K562 (cell line): Measurements from ENCODE around the gene PCSK5. TPM values are rescaled to one million over a fixed set of nuclear protein-coding genes. Genes with fewer than 3 reads are reported as not detected.

Experiments used
- ATAC-seq: fragments of 200-7000 bp; cut with Tn5 transposase; 3 replicates; pipeline ENCODE4 v1.9.1; 2020; ENCODE audit warnings: moderate library complexity
- BruUV-seq: library from RNA; stranded (reverse); fragments of 400-500 nt; replicated peaks from 2 replicates; lab custom pipeline; 2021; lab: Mats Ljungman, UMichigan
- CTCF ChIA-PET: fragments of 300-600 bp; formaldehyde crosslinking; extraction: SDS; loops from one replicate; lab custom pipeline; 2021; ENCODE audit warnings: low intra/inter-chr PET ratio; lab: Yijun Ruan, JAX
- POLR2A ChIA-PET: fragments of 300-600, 350-650 bp; sonication (Branson Sonifier 250); formaldehyde crosslinking; extraction: SDS; loops from one replicate; lab custom pipeline; 2021; ENCODE audit warnings: antibody characterized with exemption, inconsistent platforms; lab: Yijun Ruan, JAX
- DNase-seq, 4 experiments: peaks; one replicate each; pipeline versions ENCODE4 v3.0.0 to v3.0.0-alpha.2; 2011 to 2018; ENCODE audit warnings: low spot score in 3 of 4, mixed read lengths in 3 of 4; ENCODE audit errors: extremely low read depth in 1 of 4
- FAIRE-seq: peaks from 2 replicates; lab custom pipeline; 2011; peaks lifted over from hg19 to GRCh38; lab: Jason Lieb, UNC
- H2AFZ ChIP-seq: 2 replicates; pipeline ENCODE4 v1.6.0; 2011; ENCODE audit warnings: low read depth, low read length, control low read depth, inconsistent platforms
- H3K27ac ChIP-seq: fragments of 200-600 bp; 3 replicates; pipeline ENCODE4 v1.8.0; 2011; ENCODE audit warnings: low read depth, mild to moderate bottlenecking, control low read depth, inconsistent platforms, low read length, moderate library complexity, mixed read lengths; ENCODE audit errors: extremely low read depth
- H3K27me3 ChIP-seq, 2 experiments: fragments of 300-600 bp in 1 of 2; 2 replicates in 1 of 2; 3 replicates in 1 of 2; pipeline versions ENCODE4 v1.6.0 to v1.8.0; 2011; ENCODE audit warnings: inconsistent platforms in 2 of 2, low read length in 2 of 2, mild to moderate bottlenecking in 1 of 2, mixed read lengths in 1 of 2, moderate library complexity in 1 of 2; ENCODE audit not compliant: control insufficient read depth in 2 of 2, insufficient read depth in 2 of 2
- H3K36me3 ChIP-seq: fragments of 300-600 bp; 3 replicates; pipeline ENCODE4 v1.8.0; 2011; ENCODE audit warnings: mild to moderate bottlenecking, low read length, inconsistent platforms; ENCODE audit not compliant: control insufficient read depth, insufficient read depth
- H3K4me1 ChIP-seq, 2 experiments: fragments of 200-600 bp in 1 of 2; replicated peaks in 1 of 2; 2 replicates in 1 of 2; 3 replicates in 1 of 2; pipeline versions ENCODE4 v1.5.1 to v1.8.0; 2011; ENCODE audit warnings: inconsistent platforms in 2 of 2, low read length in 2 of 2, mild to moderate bottlenecking in 1 of 2, mixed read lengths in 1 of 2, moderate library complexity in 1 of 2; ENCODE audit not compliant: control insufficient read depth in 2 of 2, insufficient read depth in 2 of 2
- H3K4me2 ChIP-seq: 2 replicates; pipeline ENCODE4 v1.6.1; 2011; ENCODE audit warnings: low read length, control low read depth, inconsistent platforms, mixed read lengths; ENCODE audit not compliant: insufficient read depth
- H3K4me3 ChIP-seq: fragments of 200-600 bp; sonication (generic), shearing (Covaris generic); 2 replicates; pipeline ENCODE4 v1.5.1; 2016; ENCODE audit warnings: control low read depth, inconsistent platforms
- H3K79me2 ChIP-seq: fragments of 200-600 bp; 3 replicates; pipeline ENCODE4 v1.8.0; 2011; ENCODE audit warnings: low read length, inconsistent platforms; ENCODE audit not compliant: control insufficient read depth, insufficient read depth
- H3K9ac ChIP-seq, 2 experiments: 2 replicates each; pipeline versions ENCODE4 v1.6.0 to v1.6.1; 2011; ENCODE audit warnings: low read depth in 2 of 2, low read length in 2 of 2, control low read depth in 1 of 2, inconsistent platforms in 1 of 2, mild to moderate bottlenecking in 1 of 2, mixed read lengths in 1 of 2; ENCODE audit not compliant: insufficient read depth in 1 of 2
- H3K9me1 ChIP-seq: one replicate; pipeline ENCODE4 v1.6.0; 2011; ENCODE audit warnings: inconsistent platforms, mild to moderate bottlenecking, low read length, moderate library complexity; ENCODE audit not compliant: control insufficient read depth, insufficient read depth
- H3K9me3 ChIP-seq: replicated peaks from 2 replicates; pipeline ENCODE4 v1.5.1; 2011; ENCODE audit warnings: low read depth, low read length, inconsistent platforms; ENCODE audit not compliant: control insufficient read depth, insufficient read depth
- H4K20me1 ChIP-seq: replicated peaks from 2 replicates; pipeline ENCODE4 v1.6.1; 2011; ENCODE audit warnings: low read length, inconsistent platforms, mixed read lengths; ENCODE audit not compliant: control insufficient read depth, insufficient read depth
- BHLHE40 ChIP-seq: IDR thresholded peaks from 2 replicates; pipeline ENCODE4 v1.6.1; 2011; ENCODE audit warnings: low read length, improper control_type of control experiment
- CEBPG ChIP-seq, 3 experiments: fragments of 200-800 bp in 1 of 3; sonication (Bioruptor generic) in 1 of 3; sonication (generic) in 1 of 3; formaldehyde crosslinking in 1 of 3; IDR thresholded peaks in 2 of 3; conservative IDR thresholded peaks in 1 of 3; 2 replicates each; pipeline versions ENCODE4 v1.6.1 to v1.8.0; 2016 to 2022; ENCODE audit warnings: missing compliant biosample characterization in 2 of 3, missing genetic modification characterization in 2 of 3, mild to moderate bottlenecking in 1 of 3, missing genetic modification reagents in 1 of 3
- CHCHD3 ChIP-seq: fragments of 250-450 bp; sonication (Bioruptor Pico); IDR thresholded peaks from 2 replicates; pipeline ENCODE4 v2.1.2; 2022; ENCODE audit warnings: mild to moderate bottlenecking
- HOXB6 ChIP-seq: fragments of 250-450 bp; sonication (Bioruptor Pico); IDR thresholded peaks from 2 replicates; pipeline ENCODE4 v1.5.1; 2022; ENCODE audit warnings: mild to moderate bottlenecking, borderline replicate concordance
- PTTG1 ChIP-seq: fragments of 450-650 bp; IDR thresholded peaks from 2 replicates; pipeline ENCODE4 v1.6.1; 2016; ENCODE audit warnings: low read depth, mild to moderate bottlenecking, missing genetic modification characterization, missing compliant biosample characterization
- SAP30 ChIP-seq: fragments of 200-600 bp; sonication (generic); IDR thresholded peaks from 2 replicates; pipeline ENCODE4 v1.6.1; 2012; ENCODE audit warnings: borderline replicate concordance, low read depth, mild to moderate bottlenecking, moderate library complexity, low read length, control low read depth, inconsistent platforms; ENCODE audit not compliant: insufficient read depth, poor library complexity, severe bottlenecking
- WGBS: fragments of 100-300 bp; shearing (Covaris generic); methylation state at CpG from one replicate; pipeline ENCODE4 v1.1.6; 2016; ENCODE audit warnings: low coverage, mixed read lengths; ENCODE audit not compliant: insufficient coverage; ENCODE audit errors: missing lambda C conversion rate; 5-methylcytosine and 5-hydroxymethylcytosine counted together
- in situ Hi-C: fragments of 300-500 bp; cut with MboI; formaldehyde crosslinking; loops from 4 replicates; pipeline ENCODE4 v1.15.0; 2018; ENCODE audit warnings: inconsistent platforms, mixed read lengths
- intact Hi-C: fragments of 100-400 bp; cut with micrococcal nuclease; formaldehyde crosslinking; loops from 2 replicates; pipeline ENCODE4 v1.14.2; 2022
- polyA plus RNA-seq, 8 experiments: library from polyadenylated mRNA; depleted of rRNA in 4 of 8; stranded (reverse) in 5 of 8; unstranded in 3 of 8; fragments of >200 nt; fragmentation: Nextera tagmentation in 2 of 8; fragmentation: Illumina TruSeq in 1 of 8; extraction: Ambion mirVana in 2 of 8; extraction: Trizol in 1 of 8; gene quantifications; 2 replicates each; pipeline versions ENCODE4 v1.2.1 to v1.2.3, GENCODE V29; 2011 to 2014; ENCODE audit warnings: inconsistent platforms in 1 of 8, missing spikeins in 1 of 8
- total RNA-seq, 7 experiments: library from RNA; depleted of rRNA in 6 of 7; stranded (reverse); fragments of >200 nt in 6 of 7; fragmentation: Illumina TruSeq in 2 of 7; extraction: Trizol in 2 of 7; gene quantifications; 2 replicates each; pipeline versions ENCODE4 v1.2.1 to v1.2.3, GENCODE V29; 2011 to 2021; ENCODE audit warnings: low replicate concordance in 1 of 7
- TF ChIP-seq, protein P1 (sequence below): fragments of 450-650 bp; IDR thresholded peaks from 2 replicates; pipeline ENCODE4 v1.7.0; 2016; ENCODE audit warnings: borderline replicate concordance
- TF ChIP-seq, protein P2 (sequence below), 2 experiments: fragments of 450-650 bp in 1 of 2; sonication (generic) in 1 of 2; formaldehyde crosslinking in 1 of 2; IDR thresholded peaks in 1 of 2; conservative IDR thresholded peaks in 1 of 2; 2 replicates each; pipeline versions ENCODE4 v1.6.1 to v1.8.1; 2016 to 2023; ENCODE audit warnings: mild to moderate bottlenecking in 2 of 2, moderate library complexity in 2 of 2, inconsistent platforms in 1 of 2, missing genetic modification reagents in 1 of 2

PCSK5 gene
- total and polyA plus RNA-seq, 9 of the 15 experiments (the other 6 are each of a cell fraction or from before 2014, with no cell fraction given), result not detected

DNA sequence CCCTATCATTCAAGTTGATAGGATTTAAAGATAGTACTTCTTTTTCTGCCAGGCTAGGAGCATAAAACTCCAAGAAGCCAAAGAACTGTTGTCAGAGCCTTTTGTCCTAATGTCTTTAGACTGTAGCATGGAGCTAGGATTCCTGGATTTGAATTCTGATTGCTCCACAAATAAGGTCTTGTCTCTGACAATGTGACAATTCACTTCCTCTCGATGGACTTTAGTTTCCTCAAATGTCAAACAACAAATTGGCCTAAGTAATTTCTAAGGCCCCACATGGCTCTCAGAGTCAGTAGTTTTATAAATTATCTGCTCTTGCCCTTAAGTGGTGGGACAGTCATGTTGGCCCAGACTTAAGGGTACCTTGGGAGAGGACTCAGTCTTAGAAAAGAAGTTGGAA lies 467.1 kb downstream of the PCSK5 start (continued):
- TF ChIP-seq, protein P1, sequence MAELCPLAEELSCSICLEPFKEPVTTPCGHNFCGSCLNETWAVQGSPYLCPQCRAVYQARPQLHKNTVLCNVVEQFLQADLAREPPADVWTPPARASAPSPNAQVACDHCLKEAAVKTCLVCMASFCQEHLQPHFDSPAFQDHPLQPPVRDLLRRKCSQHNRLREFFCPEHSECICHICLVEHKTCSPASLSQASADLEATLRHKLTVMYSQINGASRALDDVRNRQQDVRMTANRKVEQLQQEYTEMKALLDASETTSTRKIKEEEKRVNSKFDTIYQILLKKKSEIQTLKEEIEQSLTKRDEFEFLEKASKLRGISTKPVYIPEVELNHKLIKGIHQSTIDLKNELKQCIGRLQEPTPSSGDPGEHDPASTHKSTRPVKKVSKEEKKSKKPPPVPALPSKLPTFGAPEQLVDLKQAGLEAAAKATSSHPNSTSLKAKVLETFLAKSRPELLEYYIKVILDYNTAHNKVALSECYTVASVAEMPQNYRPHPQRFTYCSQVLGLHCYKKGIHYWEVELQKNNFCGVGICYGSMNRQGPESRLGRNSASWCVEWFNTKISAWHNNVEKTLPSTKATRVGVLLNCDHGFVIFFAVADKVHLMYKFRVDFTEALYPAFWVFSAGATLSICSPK, result no peak
- TF ChIP-seq BHLHE40 (no peak), HOXB6 (CRISPR knock-in tag) (no peak), SAP30 (no peak), PTTG1 (tag) (no peak)

DNA sequence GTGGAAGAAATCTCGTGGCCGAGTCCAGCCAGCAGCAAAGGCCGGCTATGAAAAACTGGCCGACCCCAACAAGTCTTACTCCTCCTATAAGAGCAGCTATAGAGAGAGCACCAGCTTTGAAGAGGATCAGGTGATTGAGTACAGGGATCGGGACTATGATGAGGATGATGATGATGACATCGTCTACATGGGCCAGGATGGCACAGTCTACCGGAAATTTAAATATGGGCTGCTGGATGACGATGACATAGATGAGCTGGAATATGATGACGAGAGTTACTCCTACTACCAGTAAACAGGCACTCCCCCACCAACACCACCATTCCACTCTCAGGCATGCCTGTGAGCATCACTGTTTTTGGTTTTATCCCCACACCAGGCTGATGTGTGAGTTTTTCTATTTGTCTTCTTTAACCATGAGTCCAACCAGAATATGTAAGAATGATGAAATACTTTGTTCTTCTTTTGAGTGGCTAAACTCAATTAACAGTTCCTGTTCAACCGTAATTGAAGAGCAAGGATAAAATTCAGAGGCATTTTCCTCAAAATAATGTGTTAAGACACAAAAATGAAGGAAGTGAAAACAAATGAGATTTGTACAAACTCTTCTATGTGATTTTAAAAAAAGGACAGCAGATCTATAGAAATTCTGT lies 468.3 kb downstream of the PCSK5 start:
- WGBS, result 53% methylated on average over 5 of the region's 10 CpGs
- no peaks in the 10 kb centered on the region for H3K79me2 ChIP-seq
- ChIA-PET POLR2A (interaction anchor here (0.9 to 1.9 kb wide), 9 partner anchors 11 to 295 kb away, joined by 3 to 10 read pairs (median 3); partner anchors contain the start of gene RFK), CTCF (no interaction called here)
- DNase-seq (no peak), FAIRE-seq (peak; percentile 52), ATAC-seq (no peak)
- H3K27me3 ChIP-seq, result no peaks in the 10 kb centered on the region
- H3K27ac ChIP-seq, result peak overlapping the region; percentile 51; the same call in 2 of the 3 replicates
- H3K9ac ChIP-seq, result peak overlapping the region in 1 of 2 experiments; percentile 18; a peak in 1 of 4 replicates
- no peak overlapping the region for H2AFZ ChIP-seq
- no peaks in the 10 kb centered on the region for H4K20me1 ChIP-seq
- no peak overlapping the region for H3K4me3 ChIP-seq
- peak overlapping the region; percentile 16; the same call in 1 of the 2 replicates for H3K4me2 ChIP-seq
- no TSS peak for BruUV-seq
- TF ChIP-seq CHCHD3 (CRISPR knock-in tag), result no peak
- TF ChIP-seq, protein P2, sequence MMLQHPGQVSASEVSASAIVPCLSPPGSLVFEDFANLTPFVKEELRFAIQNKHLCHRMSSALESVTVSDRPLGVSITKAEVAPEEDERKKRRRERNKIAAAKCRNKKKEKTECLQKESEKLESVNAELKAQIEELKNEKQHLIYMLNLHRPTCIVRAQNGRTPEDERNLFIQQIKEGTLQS (IDR thresholded peaks at IDR 0.05), result peak; percentile 61
- TF ChIP-seq, protein P2 (CRISPR knock-in tag; conservative IDR thresholded peaks at IDR 0.05), result no peak
- no peak for TF ChIP-seq CEBPG (CRISPR knock-in tag; IDR thresholded peaks at IDR 0.05)
- TF ChIP-seq CEBPG (tag; conservative IDR thresholded peaks at IDR 0.05 in 1 of 2, IDR thresholded peaks at IDR 0.05 in 1 of 2), result peak in 1 of 2 experiments; percentile 54; a peak in 1 of 4 replicates
- intact Hi-C loops, result no loop called here
- H3K9me3 ChIP-seq, result no peaks in the 10 kb centered on the region
- peaks cover 6 to 47% of the 10 kb centered on the region in 2 experiments; a peak in 3 of 5 replicates for H3K4me1 ChIP-seq
- no peaks in the 10 kb centered on the region; the same call in 2 of the 3 replicates for H3K36me3 ChIP-seq
- in situ Hi-C loops, result no loop called here
- H3K9me1 ChIP-seq, result no peaks in the 10 kb centered on the region
